GM19397 (cell line): ENCODE measurements around the gene TRPM3.

Experiments
- ATAC-seq: cut with Tn5 transposase; IDR thresholded peaks from one replicate; pipeline ENCODE4 v1.9.1; 2021; ENCODE audit warnings: mild to moderate bottlenecking, moderate library complexity; ENCODE audit not compliant: unreplicated experiment

Gene TRPM3

DNA sequence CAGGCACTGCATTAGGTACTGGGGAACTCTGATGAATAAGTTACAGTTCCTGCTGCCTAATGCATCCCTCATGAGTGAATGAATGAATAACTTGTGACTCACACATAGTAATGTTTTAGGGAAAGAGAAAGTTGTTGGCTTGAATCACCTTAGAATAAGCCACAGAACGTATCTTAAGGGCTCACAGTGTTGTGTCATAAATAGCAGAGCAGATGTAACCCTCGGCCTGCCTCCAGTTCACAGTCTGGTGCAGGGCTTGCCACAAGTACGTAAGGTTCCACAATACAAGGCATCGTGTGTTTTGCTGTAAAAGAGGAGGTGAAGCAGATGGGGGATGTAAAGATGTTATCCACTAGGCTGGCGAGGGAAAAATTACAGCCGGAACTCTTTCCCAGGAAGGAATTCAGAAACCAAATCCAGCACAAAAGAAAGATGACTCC, 218.7 kb downstream of the TRPM3 start:
- ATAC-seq, result no peak

DNA sequence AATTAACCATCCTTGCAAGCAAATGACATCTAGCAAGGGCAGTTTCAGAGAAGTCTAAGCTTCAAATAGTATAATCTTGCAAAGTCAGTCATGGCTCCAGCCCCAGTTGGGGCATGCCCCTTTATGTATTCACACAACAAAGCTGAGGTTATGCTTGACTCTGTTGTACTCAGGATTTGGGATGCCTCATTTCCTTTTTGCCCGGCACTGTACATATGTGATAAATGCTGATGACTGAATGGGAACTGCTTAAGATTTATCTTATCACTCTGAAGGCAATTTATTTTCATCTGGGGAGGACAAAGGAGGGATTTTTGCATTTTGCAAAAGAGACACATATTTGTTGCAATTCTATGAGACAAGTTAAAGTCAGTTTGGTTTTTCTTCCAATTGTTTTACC, 219.2 kb downstream of the TRPM3 start:
- ATAC-seq, result no peak

DNA sequence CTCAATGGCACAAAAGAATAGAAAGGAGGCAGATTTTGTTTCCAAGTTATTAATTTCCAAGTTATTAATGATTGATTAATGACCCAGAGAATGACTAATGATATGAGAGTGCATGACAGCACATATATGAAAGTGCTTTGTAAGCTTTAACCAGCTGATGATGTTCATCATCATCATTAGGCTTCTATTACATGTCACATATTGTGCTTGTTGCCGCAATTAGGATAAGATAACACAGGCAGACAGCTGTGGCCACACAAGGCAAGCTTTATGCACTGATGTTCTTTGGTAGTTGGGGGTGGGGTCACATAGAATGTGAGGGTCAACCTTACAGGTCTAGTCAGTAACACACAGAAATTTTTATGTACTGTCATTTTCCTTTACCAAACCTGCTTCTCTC, 219.7 kb downstream of the TRPM3 start:
- ATAC-seq, result no peak

GRCh38 chr9:70901013-70901412, 220.4 kb downstream of the TRPM3 start:
- ATAC-seq, result no peak

DNA sequence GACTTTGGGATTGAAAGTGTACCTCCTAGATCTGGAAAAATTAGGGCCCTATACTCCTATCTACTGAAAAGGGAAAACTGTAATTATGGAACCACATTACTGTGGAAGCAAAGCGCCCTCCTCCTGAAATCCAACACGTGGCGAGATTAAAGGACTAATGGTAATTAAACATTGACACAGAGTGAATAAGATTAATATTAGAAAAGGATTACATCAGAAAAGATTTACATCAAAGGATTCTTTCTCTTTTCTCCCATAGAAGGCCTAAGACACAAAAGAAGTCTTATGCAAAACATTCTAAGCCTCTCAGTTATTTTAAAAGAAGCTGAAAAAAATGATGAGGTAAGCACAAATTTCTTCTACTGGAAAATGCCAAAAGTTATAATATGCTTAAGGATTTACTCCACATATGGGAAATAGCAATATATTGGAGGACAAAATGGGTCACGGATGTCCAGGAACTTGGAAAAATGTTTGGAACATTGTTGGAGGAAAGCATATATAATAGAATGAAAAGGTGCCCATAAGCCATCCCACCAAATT, 227.8 kb downstream of the TRPM3 start:
- no peak for ATAC-seq

DNA sequence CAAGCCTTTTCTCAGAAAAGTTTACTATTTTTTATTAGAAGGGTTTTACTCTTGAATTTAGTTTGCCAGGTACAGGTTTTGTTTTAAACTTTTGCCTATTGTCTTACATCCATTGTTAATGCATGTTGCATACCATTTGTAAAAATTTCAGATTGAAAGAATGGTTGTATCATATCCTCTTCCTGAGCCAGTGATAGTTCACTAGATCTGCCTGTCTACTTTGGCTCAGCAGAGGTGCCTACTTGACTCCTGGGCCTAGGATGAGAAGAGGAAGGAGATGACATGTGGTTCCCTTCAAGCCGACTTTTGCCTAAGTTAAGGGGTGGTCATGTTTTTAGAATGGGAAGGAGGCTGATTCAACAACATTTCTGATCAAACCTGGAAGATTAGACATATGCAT, 232.9 kb downstream of the TRPM3 start:
- no peak for ATAC-seq

- no peak for ATAC-seq
These were observed 233.6 kb downstream of the TRPM3 start for GRCh38 chr9:70887826-70888225.

DNA sequence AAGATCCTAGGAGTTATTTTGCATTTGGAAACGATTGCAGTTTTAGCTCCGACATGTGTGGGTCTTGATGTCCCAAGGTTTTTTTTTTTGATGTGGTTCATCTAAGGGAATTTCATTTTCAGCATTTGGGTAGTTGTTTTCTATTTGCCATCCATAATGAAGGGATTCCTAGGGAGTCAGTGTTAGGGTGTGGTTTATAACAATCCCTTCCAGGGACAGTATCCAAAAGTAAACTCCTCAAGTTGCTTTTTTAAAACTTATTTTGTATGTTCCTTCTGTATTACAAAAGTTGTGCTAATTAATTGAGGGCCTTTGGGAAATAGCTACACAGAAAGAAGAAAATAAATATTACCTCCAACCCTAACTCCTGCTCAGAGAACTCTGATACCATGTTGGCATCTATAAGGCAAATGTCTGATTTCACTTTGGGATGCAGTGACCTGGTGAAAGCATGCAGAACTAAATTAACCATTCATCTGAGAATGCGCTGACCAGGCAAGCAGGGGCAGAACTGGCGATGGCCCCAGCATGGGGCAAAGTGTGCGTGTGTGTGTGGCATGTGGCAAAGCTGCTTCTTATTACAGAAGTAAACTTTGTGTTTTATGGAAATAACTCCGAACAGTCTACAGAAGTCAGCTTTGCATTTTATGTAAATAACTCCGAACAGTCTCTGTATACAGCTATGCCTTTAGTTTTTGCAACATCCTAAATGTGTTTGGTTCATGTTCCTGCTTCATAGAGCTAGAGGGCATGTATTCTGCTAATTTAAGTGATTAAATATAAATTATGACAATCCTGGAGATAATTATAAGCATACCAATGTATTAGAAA, 237.2 kb downstream of the TRPM3 start:
- no peak for ATAC-seq

DNA sequence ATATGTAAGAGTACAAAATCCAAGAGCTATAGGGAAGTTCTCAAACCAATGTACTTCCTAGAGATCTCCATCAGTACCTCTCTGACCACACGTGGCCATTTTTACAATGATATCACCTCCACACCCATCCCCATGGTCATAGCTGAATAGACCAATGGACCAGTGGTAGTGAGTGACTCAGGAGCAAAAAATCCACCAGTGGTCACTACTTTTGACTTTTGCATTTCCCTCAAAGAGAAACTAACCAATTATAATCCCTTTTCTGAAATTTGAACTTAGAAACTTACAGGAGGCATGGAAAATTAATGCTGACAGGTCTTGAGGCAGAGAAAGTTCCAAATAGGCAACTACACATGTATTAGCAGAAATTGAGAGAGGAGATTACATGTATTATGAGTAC, 238.4 kb downstream of the TRPM3 start:
- no peak for ATAC-seq

DNA sequence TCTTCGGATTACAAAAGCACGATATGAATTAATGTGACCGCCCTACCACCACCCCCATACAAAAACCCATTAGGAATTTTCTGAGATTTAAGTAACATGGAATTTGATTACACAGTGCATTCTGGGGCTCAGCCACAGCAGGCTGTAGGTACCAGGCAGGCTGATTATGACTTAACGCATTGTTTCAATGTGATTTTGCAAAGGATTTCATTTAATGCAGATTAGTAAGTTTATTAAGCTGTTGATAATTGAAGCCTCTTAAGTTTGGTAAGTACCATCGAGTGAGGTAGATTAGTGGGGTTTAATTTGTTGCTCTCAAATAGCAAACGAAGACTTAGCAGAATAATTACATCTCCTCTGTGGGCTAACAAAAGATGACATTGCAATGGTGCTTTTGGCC, 240.1 kb downstream of the TRPM3 start:
- ATAC-seq, result no peak

DNA sequence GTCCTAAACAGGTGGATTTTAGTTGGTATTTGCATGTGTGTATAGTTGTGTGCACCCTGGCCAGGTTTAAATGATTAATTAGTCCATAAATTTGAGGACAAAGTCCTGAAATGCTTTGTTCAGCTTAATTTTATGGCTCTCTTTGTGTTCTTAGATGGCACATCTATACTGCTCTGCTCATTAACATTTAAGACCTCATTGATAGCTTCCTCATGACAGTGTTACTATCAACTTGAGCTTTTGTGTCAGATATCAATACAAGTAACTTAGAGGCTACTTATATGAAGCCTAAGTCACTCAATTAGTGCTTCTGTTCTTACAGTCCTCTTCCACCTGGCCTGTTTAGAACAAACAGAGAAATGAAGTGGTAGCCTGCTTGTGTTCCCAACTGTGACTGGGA, 240.9 kb downstream of the TRPM3 start:
- ATAC-seq, result no peak

- no peak for ATAC-seq
These were observed 242.8 kb downstream of the TRPM3 start for GRCh38 chr9:70878576-70878975.

DNA sequence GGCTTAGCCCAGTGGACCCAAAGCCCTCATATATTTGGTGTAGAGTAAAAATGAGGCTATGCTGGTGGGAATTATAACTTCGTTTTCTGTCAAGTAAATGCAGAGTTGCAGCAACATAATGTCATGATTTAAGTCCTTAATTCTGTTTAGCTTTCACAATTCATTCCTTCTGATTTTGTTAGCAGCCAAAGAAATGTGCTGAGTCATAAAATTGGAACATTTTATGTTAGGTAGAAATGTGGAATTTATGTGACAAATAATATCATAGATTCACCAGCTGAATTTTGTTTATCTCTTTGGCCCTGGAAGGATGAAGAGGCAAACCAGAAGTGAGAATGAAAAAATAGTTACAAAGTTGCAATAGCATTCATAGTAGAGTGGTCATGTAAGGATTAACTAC, 247.0 kb downstream of the TRPM3 start:
- no peak for ATAC-seq

DNA sequence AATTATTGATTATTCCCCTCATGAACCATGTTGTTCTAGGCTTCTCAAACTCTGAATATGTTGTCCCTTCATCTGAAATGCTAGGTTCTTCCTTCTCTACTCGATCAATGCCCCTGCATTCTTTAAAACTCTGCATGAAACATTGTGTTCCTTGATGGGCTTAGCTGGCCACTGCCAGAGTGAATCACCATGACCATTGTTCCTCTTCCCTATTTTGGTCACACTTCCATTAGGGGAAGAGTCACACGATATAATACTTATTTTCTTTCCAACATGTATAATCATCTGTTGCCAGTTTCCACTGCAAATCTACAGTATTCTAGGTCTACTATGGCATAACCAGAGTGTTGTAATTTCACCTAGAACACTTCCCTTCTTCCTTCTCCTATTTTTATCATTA, 247.9 kb downstream of the TRPM3 start:
- ATAC-seq, result no peak

DNA sequence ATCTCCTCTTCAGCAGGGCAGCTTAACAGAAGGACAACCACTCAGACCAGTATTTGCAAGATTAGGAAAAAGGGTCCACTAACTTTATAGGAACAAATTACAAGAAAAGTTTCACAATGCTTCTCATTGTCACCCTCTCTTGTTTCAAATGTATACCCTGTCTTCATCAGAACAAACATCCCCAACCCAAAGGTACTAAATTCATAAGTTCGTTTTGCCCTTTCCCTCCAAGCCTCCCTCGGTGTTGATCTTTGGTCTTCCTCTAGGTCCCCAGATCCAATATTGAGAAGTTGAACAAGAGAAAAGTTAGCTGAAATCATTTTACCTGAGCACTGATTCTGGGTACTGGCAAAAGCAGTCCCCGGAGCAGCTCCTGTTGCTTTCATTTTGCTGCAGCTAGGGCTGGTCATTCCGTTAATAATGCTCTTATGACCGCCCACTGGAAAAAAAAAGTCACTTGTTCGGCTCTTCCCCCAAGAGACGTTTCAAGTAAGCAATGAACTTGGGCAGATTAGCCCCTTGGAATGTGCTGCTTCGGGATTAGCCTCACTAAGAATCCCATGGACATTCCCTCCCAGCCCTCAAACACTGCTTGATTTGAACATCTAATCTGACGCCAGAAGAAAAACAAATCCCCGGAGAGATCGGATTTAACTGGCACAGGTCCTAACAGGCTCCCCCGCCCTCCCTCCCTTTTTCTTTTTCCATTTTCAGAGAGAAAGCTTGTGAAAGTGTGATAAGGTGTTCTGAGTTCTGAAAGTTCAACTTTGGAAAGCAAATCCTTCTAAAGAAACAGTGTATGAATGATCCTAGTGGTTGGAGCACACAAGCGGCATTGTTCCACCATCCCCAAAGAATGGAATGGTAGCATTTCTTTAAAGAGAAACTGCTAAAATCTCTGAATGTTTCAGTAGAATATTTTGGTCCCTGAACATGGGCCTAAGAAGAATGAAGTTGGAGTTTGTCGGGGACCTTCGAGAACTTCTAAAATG, 252.5 kb downstream of the TRPM3 start:
- ATAC-seq, result no peak

DNA sequence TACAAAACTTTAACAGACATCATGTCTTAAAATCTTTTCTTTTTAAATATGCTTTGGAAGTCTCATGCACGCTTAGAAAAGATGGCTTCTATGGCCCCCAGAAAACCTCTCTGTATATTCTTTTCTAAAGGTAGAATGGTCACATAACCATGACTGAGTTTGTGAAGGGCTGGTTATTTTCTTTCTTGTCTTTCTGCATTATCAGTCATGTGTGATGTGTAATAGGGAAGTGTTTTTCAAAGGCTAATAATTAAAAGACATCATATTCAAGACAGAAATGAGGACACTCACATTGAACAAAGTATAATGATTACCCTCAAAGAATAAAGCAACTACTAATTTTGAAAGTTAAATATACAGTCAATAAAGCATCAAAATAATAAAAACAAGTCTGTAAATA, 253.4 kb downstream of the TRPM3 start:
- no peak for ATAC-seq

GRCh38 chr9:70865471-70865870, 255.9 kb downstream of the TRPM3 start:
- no peak for ATAC-seq

DNA sequence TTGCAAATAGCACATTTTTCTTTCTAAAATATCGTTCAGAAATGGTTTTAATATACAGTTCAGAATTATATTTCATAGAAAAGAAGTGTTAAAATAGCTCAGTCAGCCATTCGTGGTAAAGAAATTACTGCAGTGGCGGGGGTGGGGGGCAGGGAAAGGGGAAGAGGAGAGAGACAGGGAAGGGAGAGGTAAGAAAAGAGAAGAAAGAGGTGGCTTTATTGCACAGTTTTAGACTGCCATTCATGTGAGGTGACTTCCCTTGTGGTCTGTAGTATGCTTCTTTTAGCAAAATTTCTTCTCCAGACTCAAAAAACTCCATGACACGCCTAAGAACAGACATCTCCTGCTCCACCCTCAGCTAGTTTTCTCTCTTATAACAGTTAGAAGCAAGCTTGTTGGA, 259.6 kb downstream of the TRPM3 start:
- no peak for ATAC-seq

GRCh38 chr9:70861376-70861775, 260.0 kb downstream of the TRPM3 start:
- ATAC-seq, result no peak

GRCh38 chr9:70859694-70860093, 261.7 kb downstream of the TRPM3 start:
- ATAC-seq, result no peak

GRCh38 chr9:70856411-70856810, 265.0 kb downstream of the TRPM3 start:
- ATAC-seq, result no peak
